ENCODE measurements around the gene FAM163B.

FAM163B gene

GRCh38 chr9:133543772-133544467, 65.3 kb downstream of the FAM163B start:
- no peak for TF ChIP-seq CSRNP3 (CRISPR knock-in tag; IDR thresholded peaks at IDR 0.05)
- no peak for TF ChIP-seq TCF4 (CRISPR knock-in tag; IDR thresholded peaks at IDR 0.05; ENCODE audit: borderline replicate concordance)
- no peak for TF ChIP-seq SNAI2 (CRISPR knock-in tag; IDR thresholded peaks at IDR 0.05)
- no peak for TF ChIP-seq BACH2 (CRISPR knock-in tag; IDR thresholded peaks at IDR 0.05; ENCODE audit: borderline replicate concordance)
- TF ChIP-seq ZC3H10 (CRISPR knock-in tag; IDR thresholded peaks at IDR 0.05), result no peak
- no peak for TF ChIP-seq ARNTL (CRISPR knock-in tag; IDR thresholded peaks at IDR 0.05; ENCODE audit: borderline replicate concordance, low read depth)
- no peak for TF ChIP-seq ZNF70 (CRISPR knock-in tag; IDR thresholded peaks at IDR 0.05)
- TF ChIP-seq RARB (CRISPR knock-in tag; IDR thresholded peaks at IDR 0.05), result no peak
- TF ChIP-seq PATZ1 (CRISPR knock-in tag; IDR thresholded peaks at IDR 0.05; ENCODE audit: borderline replicate concordance), result no peak
- TF ChIP-seq ISL1 (CRISPR knock-in tag; IDR thresholded peaks at IDR 0.05), result no peak
- no peak for TF ChIP-seq ZFP3 (CRISPR knock-in tag; IDR thresholded peaks at IDR 0.05)
- no peak for TF ChIP-seq ZNF8 (CRISPR knock-in tag; IDR thresholded peaks at IDR 0.05)
- ATAC-seq, result no peak

- no peak for ATAC-seq
- TF ChIP-seq ZNF565 (CRISPR knock-in tag; conservative IDR thresholded peaks at IDR 0.05; ENCODE audit: low read depth) (no peak), ZFP3 (CRISPR knock-in tag; IDR thresholded peaks at IDR 0.05) (no peak), TSHZ2 (CRISPR knock-in tag; IDR thresholded peaks at IDR 0.05) (no peak), PATZ1 (CRISPR knock-in tag; IDR thresholded peaks at IDR 0.05; ENCODE audit: borderline replicate concordance) (no peak), ARNTL (CRISPR knock-in tag; IDR thresholded peaks at IDR 0.05; ENCODE audit: borderline replicate concordance, low read depth) (no peak)
Measured at GRCh38 chr9:133542002-133542401, 67.2 kb downstream of the FAM163B start.

GRCh38 chr9:133540698-133541025, 68.5 kb downstream of the FAM163B start:
- no peak for ATAC-seq
- no peak for TF ChIP-seq ZFP30 (CRISPR knock-in tag; IDR thresholded peaks at IDR 0.05)
- TF ChIP-seq TCF4 (CRISPR knock-in tag; IDR thresholded peaks at IDR 0.05; ENCODE audit: borderline replicate concordance), result no peak
- no peak for TF ChIP-seq ARNTL (CRISPR knock-in tag; IDR thresholded peaks at IDR 0.05; ENCODE audit: borderline replicate concordance, low read depth)
- no peak for TF ChIP-seq CREB5 (CRISPR knock-in tag; IDR thresholded peaks at IDR 0.05; ENCODE audit: low read depth)
- no peak for TF ChIP-seq ZNF70 (CRISPR knock-in tag; IDR thresholded peaks at IDR 0.05)

- TF ChIP-seq OSR1 (CRISPR knock-in tag; IDR thresholded peaks at IDR 0.05), result no peak
- no peak for TF ChIP-seq CSRNP3 (CRISPR knock-in tag; IDR thresholded peaks at IDR 0.05)
- no peak for TF ChIP-seq CSDC2 (CRISPR knock-in tag; IDR thresholded peaks at IDR 0.05)
Measured at GRCh38 chr9:133539991-133540697, 69.0 kb downstream of the FAM163B start.

More at GRCh38 chr9:133539991-133540697, 69.0 kb downstream of the FAM163B start:
- no peak for ATAC-seq
